Peyer's patch (tissue), 4 donors: Measurements from ENCODE around the gene PGRMC1. TPM values are rescaled to one million over a fixed set of nuclear protein-coding genes. Genes with fewer than 3 reads are reported as not detected.
"Not testable (repeated sequence)": the region's sequence is repeated elsewhere in the genome, so short reads cannot be mapped to it uniquely, and the experiment has no call there.

Experiments
- DNase-seq, 3 donors: peaks; one replicate each; pipeline ENCODE4 v3.0.0-alpha.2; 2017 to 2019
- H3K27ac ChIP-seq, 4 donors: fragments of 200-600 bp; sonication (generic); one replicate each; pipeline ENCODE4 v1.5.1; 2016 to 2019
- H3K27me3 ChIP-seq, 2 donors: fragments of 200-600 bp; sonication (generic); one replicate each; pipeline ENCODE4 v1.5.1; 2019
- H3K36me3 ChIP-seq, 3 donors: fragments of 200-600 bp; sonication (generic); one replicate each; pipeline ENCODE4 v1.5.1; 2016 to 2019
- H3K4me1 ChIP-seq, 4 donors: fragments of 200-600 bp; sonication (generic); one replicate each; pipeline ENCODE4 v1.5.1; 2016 to 2019
- H3K4me3 ChIP-seq, 4 donors: fragments of 200-600 bp; sonication (generic); 1 replicate in 3 of 4; 2 replicates in 1 of 4; pipeline ENCODE4 v1.5.1; 2016 to 2019; ENCODE audit warnings: mild to moderate bottlenecking in 1 of 4
- H3K9me3 ChIP-seq, 4 donors: fragments of 200-600 bp; sonication (generic); one replicate each; pipeline ENCODE4 v1.5.1; 2016 to 2019; ENCODE audit warnings: mild to moderate bottlenecking in 1 of 4
- POLR2A ChIP-seq, 2 donors: fragments of 450-650 bp; IDR thresholded peaks; one replicate each; pipeline ENCODE4 v1.5.1; 2017; ENCODE audit warnings: antibody characterized with exemption in 2 of 2, mild to moderate bottlenecking in 2 of 2, moderate library complexity in 2 of 2
- total RNA-seq, 4 donors: library from RNA; depleted of rRNA; stranded (reverse); fragments of >200 nt; gene quantifications; one replicate each; pipeline ENCODE4 v1.1.0, GENCODE V29; 2016
- TF ChIP-seq, protein P1 (sequence below), 6 experiments: fragments of 450-650 bp in 4 of 6; fragments of 200-600 bp in 2 of 6; sonication (generic) in 1 of 6; IDR thresholded peaks; one replicate each; pipeline ENCODE4 v1.5.1; 2017 to 2019; ENCODE audit warnings: antibody characterized with exemption in 6 of 6, mild to moderate bottlenecking in 3 of 6, moderate library complexity in 1 of 6

PGRMC1 gene
- total RNA-seq, 4 donors from 2014 or later = 47.9 to 242 (median 118) TPM

DNA sequence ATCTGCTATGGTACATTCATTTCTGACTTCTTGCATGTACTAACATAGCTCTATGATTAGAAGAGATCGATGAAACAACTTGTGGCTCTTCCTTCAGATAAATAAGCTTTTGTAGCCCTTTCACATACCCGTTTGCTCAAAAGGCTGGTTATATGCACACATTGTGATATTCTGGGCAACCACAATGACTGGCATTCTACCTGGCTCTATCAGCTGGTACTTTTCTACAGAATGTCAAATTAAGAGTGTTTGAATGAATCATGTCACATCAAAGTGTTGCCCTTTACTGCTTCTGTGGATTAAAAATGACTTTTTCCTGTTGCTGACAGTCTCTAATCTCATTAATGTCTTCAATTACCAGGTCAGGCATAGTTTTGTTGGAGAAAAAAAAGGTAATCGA is 11.6 kb downstream of the PGRMC1 start:
- H3K27ac ChIP-seq = no peak overlapping the region
- no peaks in the 10 kb centered on the region for H3K4me1 ChIP-seq
- peaks cover 0 to 12% (median 0%) of the 10 kb centered on the region in 3 donors for H3K36me3 ChIP-seq
- no peaks in the 10 kb centered on the region for H3K27me3 ChIP-seq
- no peak for DNase-seq
- no peak for TF ChIP-seq POLR2A (IDR thresholded peaks at IDR 0.05)
- TF ChIP-seq, protein P1, sequence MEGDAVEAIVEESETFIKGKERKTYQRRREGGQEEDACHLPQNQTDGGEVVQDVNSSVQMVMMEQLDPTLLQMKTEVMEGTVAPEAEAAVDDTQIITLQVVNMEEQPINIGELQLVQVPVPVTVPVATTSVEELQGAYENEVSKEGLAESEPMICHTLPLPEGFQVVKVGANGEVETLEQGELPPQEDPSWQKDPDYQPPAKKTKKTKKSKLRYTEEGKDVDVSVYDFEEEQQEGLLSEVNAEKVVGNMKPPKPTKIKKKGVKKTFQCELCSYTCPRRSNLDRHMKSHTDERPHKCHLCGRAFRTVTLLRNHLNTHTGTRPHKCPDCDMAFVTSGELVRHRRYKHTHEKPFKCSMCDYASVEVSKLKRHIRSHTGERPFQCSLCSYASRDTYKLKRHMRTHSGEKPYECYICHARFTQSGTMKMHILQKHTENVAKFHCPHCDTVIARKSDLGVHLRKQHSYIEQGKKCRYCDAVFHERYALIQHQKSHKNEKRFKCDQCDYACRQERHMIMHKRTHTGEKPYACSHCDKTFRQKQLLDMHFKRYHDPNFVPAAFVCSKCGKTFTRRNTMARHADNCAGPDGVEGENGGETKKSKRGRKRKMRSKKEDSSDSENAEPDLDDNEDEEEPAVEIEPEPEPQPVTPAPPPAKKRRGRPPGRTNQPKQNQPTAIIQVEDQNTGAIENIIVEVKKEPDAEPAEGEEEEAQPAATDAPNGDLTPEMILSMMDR (IDR thresholded peaks at IDR 0.05) = no peak
- no peak overlapping the region for H3K4me3 ChIP-seq
- H3K9me3 ChIP-seq = no peaks in the 10 kb centered on the region

DNA sequence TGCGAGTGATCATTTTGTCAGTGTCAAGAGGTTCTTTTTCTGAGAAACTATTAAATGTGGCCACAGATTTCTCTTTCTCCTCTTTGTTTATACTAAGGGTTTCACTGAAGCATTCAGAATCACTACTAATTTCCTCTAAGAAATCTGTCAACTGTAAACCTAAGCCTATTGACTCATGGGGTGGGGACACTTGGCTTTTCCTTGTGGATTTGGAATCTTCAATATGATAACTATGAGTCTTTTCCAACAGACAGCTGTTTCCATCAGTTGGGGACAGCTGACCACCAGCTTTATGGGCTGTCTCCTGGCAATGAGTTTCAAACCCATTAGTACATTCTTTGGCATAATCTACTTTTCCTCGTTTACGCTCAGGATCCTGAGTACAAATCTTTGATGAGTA is 13.8 kb downstream of the PGRMC1 start:
- DNase-seq = no peak
- Histone ChIP-seq H3K36me3 (no peaks in the 10 kb centered on the region), H3K27ac (no peak overlapping the region), H3K4me3 (no peak overlapping the region), H3K27me3 (no peaks in the 10 kb centered on the region), H3K9me3 (no peaks in the 10 kb centered on the region), H3K4me1 (no peaks in the 10 kb centered on the region)
- TF ChIP-seq POLR2A (IDR thresholded peaks at IDR 0.05) = no peak
- TF ChIP-seq, protein P1 (IDR thresholded peaks at IDR 0.05) = no peak

DNA sequence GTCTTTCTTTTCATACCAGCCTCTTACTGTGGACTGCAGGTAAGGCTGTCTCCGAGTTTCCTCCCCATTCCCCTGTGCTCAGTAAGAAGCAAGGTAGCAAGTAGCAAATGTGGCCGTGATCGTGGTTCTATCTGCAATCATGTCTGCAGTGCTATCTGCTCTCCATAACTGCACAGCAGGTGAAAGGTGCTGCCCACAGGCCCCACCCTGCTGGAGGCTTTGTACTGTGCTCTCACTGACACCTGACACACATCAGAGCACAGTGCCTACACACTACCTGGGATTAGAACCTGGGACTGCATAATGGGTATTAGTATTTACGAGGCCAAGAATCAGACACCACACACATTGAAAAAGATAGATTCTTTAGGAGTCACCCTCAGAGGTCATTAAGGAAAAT is 15.3 kb downstream of the PGRMC1 start:
- TF ChIP-seq POLR2A (IDR thresholded peaks at IDR 0.05) = no peak
- TF ChIP-seq, protein P1 (IDR thresholded peaks at IDR 0.05) = no peak
- DNase-seq = peak in 2 of 3 donors; percentile 48 to 49
- Histone ChIP-seq H3K4me3 (no peak overlapping the region), H3K27me3 (no peaks in the 10 kb centered on the region), H3K27ac (no peak overlapping the region), H3K9me3 (no peaks in the 10 kb centered on the region), H3K4me1 (no peaks in the 10 kb centered on the region), H3K36me3 (no peaks in the 10 kb centered on the region)

DNA sequence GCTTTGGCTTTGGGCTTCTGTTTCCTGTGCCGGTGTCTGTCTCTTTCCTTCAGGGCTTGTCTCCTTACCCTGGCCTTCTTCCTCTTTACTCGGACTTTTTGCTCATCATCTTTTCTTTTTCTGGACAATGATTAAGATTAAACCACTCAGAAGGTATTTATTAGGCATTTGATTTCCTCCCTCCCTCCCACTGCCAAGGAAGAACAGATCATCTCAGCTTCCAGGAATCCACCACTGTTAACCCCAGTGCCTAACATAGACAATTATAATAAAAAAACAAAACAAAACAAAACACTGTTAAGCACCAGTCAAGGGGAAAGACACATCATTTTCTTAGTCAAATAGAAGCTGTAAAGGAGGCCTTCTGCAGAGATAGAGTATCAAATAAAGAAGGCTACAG is 16.6 kb downstream of the PGRMC1 start:
- Histone ChIP-seq H3K4me3 (no peak overlapping the region), H3K4me1 (no peaks in the 10 kb centered on the region), H3K9me3 (no peaks in the 10 kb centered on the region), H3K27me3 (no peaks in the 10 kb centered on the region), H3K27ac (no peak overlapping the region), H3K36me3 (no peaks in the 10 kb centered on the region)
- no peak for DNase-seq
- TF ChIP-seq, protein P1 (IDR thresholded peaks at IDR 0.05) = no peak
- no peak for TF ChIP-seq POLR2A (IDR thresholded peaks at IDR 0.05)

DNA sequence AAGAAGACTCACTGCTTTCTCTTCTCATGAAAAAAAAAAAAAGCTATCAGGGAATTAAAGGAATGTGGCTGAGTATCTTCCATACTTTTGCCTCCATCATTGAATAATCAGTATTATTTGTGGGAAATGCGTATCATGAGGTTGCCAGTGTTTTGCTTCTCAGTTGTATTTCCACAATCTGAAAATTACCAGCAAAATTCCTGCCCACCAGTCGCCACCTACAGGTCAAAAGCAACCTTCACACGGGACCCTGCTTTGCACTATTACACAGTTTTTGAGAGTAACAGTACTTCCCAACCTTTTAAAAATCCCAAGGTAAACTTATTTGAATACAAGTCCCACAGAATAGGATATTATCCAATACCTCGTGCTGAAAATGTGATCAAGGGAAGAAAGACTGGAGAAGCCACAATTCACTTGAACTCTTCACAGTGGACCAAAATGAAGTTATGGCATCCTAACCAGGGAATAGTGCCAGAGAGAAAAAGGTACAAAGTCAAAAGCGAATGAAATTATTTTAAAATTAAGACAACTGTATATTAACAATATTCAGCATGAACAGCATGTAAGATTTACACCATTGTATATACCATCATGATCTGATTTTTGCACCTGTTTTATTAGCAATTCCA is 30.4 kb downstream of the PGRMC1 start:
- Histone ChIP-seq H3K9me3 (no peaks in the 10 kb centered on the region), H3K27ac (no peak overlapping the region), H3K36me3 (no peaks in the 10 kb centered on the region), H3K4me3 (no peak overlapping the region), H3K27me3 (no peaks in the 10 kb centered on the region), H3K4me1 (no peaks in the 10 kb centered on the region)
- peak in 1 of 3 donors; percentile 52 for DNase-seq
- TF ChIP-seq, protein P1 (IDR thresholded peaks at IDR 0.05) = peak; percentile 15 to 57 (median 51)
- no peak for TF ChIP-seq POLR2A (IDR thresholded peaks at IDR 0.05)

DNA sequence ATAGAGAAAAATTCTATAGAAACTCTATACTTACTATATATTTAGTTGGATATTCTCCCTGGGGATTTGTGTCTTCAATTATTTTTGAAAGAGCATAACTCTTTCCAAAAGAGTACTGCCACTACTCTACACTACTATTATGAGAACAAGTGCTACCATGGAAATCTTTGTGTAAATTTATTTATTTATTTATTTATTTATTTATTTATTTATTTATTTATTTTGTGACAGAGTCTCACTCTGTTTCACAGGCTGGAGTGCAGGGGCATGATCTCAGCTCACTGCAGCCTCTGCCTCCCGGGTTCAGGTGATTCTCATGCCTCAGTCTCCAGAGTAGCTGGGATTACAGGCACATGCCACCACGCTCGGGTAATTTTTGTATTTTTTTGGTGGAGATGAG is 31.0 kb downstream of the PGRMC1 start:
- DNase-seq, H3K4me3 ChIP-seq, H3K4me1 ChIP-seq, H3K9me3 ChIP-seq, H3K27ac ChIP-seq, H3K36me3 ChIP-seq, H3K27me3 ChIP-seq: not testable (repeated sequence)
